Activated naive CD4-positive, alpha-beta T cell (primary cell): Measurements from ENCODE around the gene COL7A1.
A peak's percentile ranks its signal among the peaks of the same experiment; 100 is the strongest.
"Not testable (repeated sequence)": the region's sequence is repeated elsewhere in the genome, so short reads cannot be mapped to it uniquely, and the experiment has no call there.

ENCODE experiments used
- DNase-seq, 4 experiments: peaks; one replicate each; lab custom pipeline; 2025; lab: John Stamatoyannopoulos, UW

Gene COL7A1

DNA sequence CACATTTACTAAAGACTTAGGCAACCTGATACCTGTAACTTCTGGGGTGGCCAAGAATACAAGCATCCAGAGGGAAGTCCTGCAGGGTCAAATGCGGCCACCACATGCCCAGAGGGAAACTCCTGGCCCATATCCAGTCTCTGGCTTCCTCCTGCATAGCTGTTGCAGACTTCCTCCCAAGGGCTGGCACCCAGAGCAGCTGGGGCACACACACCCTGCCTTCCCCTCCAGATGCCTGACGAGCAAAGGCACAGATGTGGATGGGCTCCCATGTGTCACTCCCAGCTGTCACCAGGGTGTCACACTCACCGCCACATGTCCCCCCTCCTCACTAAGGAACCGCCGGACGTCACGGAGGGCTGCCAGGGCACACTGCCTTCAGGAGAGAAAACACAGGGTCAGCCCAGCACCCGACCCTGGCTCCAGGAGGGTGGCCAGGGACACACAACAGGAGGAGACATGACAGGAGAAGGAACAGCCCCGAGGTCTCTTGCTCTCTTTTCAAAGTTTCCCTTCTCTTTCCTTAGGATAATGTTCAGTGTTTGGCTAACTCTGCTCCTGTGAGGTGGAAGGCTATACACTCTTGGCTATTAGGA is 51.8 kb downstream of the COL7A1 start:
- no peak for DNase-seq

DNA sequence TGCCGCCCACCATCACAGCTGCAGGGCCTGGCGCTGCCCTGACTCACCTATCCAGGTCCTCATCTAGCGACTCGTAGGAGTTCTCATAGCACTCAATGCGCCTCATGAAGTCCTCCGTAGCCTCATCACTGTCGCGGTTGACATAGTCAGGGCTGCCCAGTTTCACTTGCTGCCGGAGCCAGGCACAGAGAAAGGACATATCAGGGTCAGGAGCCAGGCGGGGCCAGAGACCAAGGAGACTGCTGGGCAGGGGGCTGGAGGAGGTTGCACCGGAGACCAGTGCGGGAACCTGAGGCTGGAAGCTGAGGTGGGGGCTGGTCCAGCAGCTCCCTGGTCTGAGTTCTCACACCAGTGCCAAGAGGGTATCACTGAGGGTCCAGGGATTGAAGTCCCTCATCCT is 56.7 kb downstream of the COL7A1 start:
- no peak for DNase-seq

DNA sequence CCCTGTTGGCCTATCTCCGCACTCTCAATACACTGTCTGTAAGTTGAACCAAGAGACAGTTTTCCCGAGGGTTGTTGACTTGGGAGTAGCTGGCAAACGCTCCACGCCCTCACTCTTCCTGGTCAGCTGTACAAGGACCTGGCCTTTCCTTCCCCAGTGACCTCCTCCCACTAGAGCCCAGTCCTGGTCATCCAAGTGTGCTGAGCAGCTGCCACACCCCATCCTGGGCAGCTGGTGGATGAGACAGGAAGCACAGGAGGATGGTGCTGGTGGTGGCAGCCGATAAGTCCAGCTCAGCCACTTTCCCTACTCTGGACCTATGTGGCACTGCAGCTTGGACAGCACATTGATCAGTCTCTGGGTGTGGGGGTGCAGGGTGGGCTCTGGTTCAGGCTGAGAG is 58.3 kb downstream of the COL7A1 start:
- no peak for DNase-seq

DNA sequence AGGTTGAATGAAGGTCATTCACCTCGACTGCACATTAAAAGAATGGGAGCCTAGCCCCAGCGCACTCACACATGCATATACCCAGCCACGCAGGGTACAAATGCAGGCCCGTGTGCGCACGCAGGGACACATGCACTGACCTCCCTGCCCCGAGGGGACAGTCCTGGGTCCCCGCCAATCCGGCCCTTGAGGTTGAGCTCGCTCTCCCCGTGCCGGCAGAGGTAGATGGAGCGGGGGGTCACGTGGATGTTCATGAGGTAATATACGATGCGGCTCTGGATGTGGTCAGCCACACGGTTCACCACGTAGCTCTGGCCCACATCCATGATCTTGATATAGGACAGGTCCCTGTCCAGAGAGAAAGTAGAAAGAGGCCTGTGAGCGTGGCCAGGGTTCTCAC is 59.0 kb downstream of the COL7A1 start:
- no peak for DNase-seq

DNA sequence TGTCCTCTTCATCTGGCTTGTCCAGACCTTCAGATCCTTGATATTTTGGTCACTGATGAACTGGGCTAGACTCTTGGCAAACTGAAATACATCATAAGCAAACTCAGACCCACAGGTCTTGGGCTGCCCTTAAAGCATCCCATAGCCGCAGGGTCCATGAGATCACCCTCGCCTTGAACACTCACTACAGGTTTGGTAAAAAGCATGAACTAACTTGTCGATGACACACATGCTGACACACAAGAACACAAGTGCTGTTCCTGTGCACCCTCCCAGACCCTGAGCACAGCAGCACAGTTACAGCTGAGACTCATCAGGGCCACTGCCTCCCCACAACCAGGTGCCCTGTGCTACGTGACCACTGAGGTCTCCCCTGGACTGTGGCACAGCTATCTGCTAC is 59.6 kb downstream of the COL7A1 start:
- no peak for DNase-seq

DNA sequence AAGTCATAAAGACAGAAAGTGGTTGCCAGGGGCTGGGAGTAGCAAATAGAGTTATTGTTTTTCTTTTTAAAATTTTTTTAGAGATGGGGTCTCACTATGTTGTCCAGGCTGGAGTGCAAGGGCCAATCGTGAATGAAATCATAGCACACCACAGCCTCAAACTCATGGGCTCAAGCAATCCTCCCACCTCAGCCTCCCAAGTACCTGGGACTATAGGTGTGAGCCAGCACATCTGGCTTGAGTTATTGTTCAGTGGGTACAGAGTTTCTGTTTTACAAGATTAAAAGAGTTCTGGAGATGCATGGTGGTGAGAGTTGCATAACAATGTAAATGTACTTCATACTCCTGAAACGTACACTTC is 62.2 kb downstream of the COL7A1 start:
- no peak for DNase-seq

DNA sequence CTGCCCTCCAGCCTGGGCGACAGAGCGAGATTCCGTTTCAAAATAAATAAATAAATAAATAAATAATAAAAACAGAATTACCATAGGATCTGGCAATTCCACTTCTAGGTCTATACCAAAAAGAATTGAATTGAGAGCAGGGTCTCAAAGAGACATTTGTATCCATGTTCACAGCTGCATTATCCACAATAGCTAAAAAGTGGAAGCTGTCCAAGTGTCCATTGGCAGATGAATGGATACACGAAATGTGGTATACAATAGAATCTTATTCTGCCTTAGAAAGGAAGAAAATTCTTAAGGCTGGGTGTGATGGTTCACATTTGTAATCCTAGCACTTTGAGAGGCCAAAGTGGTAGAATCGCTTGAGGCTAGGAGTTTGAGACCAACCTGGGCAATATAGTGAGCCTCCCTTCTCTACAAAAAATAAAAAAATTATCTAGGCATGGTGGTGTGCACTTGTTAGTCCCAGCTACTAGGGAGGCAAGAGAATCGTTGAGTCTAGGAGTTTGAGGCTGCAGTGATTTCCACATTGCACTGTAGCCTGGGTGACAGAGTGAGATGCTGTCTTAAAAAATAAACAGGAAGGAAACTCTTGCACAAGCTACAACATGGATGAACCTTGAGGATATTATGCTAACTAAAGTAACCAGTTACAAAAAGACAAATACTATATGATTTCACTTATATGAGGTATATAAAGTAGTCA is 62.7 kb downstream of the COL7A1 start:
- no peak for DNase-seq

DNA sequence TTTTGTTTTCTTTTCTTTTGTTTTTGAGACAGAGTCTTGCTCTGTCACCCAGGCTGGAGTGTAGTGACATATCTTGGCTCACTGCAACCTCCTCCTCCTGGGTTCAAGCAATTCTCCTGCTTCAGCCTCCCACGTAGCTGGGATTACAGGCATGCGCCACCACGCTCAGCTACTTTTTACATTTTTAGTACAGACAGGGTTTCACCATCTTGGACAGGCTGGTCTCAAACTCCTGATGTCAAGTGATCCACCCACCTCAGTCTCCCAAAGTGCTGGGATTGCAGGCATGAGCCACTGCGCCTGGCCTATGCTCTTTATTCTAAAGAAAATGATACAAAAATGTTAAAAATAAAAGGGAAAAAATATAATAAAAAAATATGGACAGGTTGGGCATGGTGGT is 64.4 kb downstream of the COL7A1 start:
- not testable (repeated sequence) for DNase-seq

DNA sequence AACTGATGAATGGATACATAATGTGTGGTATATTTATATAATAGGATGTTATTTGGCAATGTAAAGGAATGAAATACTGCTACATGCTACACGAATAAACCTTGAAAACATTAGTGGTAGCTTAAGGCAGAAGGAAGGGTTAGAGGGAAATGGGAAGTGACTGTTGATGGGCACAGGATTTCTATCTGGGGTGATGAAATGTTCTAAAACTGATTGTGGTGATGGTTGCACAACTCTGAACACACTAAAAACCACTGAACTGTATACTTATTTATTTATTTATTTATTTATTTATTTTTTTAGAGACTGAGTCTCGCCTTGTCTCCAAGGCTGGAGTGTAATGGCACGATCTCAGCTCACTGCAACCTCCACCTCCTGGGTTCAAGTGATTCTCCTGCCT is 66.4 kb downstream of the COL7A1 start:
- no peak for DNase-seq

DNA sequence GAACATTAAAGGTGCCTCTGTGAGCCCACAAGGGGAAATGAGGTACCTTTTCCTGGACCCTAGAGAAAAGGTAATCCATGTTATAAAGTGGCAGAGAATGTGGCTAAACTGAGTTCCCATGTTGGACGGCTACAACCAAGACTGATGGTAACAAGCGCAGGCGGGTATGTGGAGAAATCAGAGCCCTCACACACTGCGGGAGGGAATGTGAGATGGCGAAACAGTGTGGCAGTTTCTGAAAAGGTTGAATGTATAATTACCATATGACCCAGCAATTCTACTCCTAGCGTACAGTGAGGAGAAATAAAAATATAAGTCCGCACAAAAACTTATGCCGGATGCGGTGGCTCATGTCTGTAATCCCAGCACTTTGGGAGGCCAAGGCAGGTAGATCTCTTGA is 67.1 kb downstream of the COL7A1 start:
- DNase-seq, result no peak

DNA sequence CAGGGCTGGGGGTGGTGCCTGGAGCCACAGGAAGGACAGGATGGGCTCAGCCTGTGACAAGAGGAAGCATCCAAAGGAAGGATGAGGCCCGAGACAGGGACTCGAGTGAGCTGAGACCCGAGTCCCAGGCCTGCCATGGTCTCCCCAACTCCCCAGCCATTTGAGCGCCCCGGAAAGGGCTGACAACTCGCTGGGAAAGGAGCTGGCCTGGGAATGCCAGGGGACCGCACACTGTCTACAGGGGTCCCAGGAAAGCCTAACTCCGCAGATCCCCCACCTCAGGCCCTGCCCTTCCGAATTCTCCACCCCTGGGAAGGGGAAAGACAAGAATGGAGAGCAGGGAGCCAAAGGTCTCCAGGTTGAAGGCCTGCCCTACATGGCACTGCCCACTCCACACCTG is 70.2 kb downstream of the COL7A1 start:
- no peak for DNase-seq

DNA sequence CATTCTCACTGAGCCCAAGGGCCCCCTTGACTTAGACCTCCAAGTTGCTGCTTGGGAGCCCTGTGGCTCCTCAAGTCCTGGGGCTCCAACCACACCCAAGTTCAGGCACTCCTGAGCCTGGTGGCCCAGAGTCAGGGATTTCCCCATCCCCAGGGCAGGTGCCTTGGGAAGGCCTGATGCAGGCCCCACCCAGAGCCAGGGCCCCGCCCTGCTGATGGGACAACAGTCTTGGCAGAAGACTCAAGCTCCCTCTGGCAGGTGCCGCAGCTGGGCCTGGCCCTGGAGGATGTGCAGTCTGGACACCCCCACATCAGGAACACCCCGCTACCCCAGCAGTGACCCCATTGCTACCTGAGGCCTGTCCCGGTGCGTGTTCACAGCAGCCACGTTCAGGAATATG is 73.5 kb downstream of the COL7A1 start:
- DNase-seq, result no peak

DNA sequence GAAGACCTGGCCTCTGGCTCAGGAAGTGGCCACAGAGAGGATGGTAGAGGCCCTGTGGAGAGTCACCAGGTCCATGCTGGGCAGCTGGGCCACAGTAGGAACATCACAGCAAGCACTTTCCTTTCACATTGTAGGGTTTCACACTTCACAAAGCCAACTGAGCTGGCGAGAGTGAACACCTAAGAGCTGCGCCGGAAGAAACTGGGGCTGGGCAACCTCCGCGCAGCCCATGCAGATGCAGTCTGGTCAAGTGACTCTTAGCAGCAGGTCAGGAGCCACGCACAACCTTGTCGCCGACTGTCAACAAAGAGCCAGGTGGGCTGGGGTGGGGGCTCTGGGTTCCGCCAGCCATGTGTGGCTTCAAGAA is 75.9 kb downstream of the COL7A1 start:
- DNase-seq, result no peak

DNA sequence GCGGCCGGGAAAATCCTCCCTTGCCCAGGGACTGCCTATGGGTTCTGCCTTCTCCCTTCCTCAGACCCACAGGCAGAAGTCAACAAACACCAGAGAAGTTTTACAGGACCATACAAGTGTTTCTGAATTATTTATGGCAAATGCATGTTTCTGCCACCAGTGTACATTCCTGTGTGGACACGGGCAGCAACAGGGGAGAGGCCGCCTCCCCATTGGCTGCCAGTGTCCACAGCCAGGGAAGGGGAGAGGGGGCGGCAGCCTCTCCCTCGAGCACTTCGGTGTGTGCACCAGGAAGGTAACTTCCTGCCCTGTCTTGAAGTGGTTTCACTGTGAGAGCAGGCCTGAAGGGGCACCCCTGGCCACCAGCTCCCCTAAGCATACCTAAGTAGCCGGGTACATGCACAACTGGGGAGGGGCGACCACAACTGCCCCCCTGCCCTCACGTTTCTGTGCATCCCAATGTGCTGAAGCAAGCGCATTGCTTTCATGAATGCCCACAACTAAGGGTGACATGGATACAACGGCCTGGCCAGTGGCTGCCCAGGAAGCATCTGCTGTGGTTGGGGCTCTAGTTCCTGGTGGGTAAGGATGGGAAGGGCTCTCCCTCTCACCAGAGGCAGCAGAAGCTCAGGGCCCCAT is 76.4 kb downstream of the COL7A1 start:
- peak in 1 of 4 experiments; percentile 9 for DNase-seq

DNA sequence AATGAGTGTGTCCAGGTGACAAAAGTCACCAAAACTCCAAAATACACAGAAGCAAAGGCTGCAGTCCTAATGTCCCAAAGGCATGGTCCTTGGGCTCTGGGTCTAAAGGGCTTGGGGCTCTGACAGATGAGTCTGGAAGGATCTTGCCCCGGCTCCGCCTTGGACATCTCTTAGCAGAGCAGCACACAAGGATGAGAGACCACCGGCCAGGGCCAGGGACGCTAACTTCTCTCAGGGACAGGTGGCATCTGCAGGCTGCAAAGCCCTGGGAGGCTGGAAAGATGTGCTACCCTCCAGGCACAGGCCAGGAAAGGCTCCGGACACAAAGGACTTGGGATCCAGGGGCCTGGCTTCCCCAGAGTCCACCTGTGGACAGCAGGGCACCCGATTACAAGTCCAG is 77.1 kb downstream of the COL7A1 start:
- no peak for DNase-seq

DNA sequence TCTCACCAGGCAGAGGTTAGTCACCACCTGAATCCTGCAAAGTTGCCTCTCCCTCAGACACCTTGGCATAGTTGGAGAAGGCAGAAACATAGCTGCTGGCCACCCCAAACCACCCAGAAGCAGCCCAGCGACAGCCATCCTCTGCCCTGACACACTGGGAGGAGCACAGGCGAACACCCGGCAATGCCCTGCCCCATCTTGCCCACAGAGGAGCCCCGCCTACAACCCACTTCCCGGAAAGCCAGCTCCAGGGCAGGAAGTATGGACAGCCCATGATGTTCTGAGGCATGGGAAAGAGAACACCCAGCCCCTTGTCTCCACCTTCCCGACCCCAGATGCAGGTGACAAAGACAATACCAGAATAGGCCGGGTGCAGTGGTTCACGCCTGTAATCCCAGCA is 78.6 kb downstream of the COL7A1 start:
- peak in 1 of 4 experiments; percentile 12 for DNase-seq

DNA sequence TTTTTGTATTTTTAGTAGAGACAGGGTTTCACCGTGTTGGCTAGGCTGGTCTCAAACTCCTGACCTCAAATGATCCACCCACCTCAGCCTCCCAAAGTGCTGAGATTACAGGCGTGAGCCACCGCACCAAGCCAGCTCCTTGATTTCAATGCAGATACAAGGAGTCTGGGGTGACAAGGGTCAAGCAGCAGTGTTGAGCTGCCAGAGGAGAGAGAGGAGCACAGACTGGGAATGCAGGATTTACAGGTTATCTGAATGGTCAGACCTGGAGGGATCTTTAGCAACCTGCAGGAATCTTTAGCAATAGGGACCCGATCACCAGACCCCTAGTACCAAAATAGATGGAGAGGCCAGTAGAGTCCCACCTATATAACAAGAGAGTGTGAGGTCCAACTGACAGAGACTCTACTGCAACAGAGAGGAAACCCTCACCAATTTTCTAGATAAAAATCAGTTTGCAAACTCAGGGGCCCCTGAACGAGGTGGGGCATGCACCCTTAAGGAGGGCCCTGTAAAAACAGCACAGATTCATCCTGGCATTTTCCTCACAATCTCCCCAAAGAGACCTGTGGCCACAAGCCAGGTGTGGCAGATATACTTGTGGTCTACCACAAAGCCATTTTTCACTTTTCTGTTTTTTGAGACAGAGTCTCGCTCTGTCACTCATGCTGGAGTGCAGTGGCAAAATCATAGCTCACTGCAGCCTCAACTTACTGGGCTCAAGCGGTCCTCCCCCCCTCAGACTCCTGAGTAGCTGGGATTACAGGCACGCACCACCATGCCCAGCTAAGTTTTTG is 80.5 kb downstream of the COL7A1 start:
- no peak for DNase-seq
